DOHH2 (cell line): ENCODE data around the gene PRKN.

Source experiments
- CTCF ChIP-seq: fragments of 200-600 bp; sonication (generic); IDR thresholded peaks from one replicate; pipeline ENCODE4 v1.5.1; 2014; ENCODE audit warnings: antibody characterized with exemption, mild to moderate bottlenecking, low read depth, low read length; ENCODE audit not compliant: poor library complexity, severe bottlenecking
- EZH2phosphoT487 ChIP-seq: fragments of 200-600 bp; sonication (generic); IDR thresholded peaks from 2 replicates; pipeline ENCODE4 v1.6.1; 2017; ENCODE audit warnings: borderline replicate concordance, mild to moderate bottlenecking, antibody characterized with exemption, low read length, moderate library complexity, mixed read lengths

- no peak for TF ChIP-seq CTCF
- TF ChIP-seq EZH2phosphoT487, result no peak
Observed at GRCh38 chr6:161389756-161390155, 1337.8 kb downstream of the PRKN start.
